Thyroid gland (tissue), 4 donors: ENCODE data around the gene MPP4. TPM values are rescaled to one million over a fixed set of nuclear protein-coding genes. Genes with fewer than 3 reads are reported as not detected.

Experiments used
- DNase-seq, 2 donors: peaks; one replicate each; pipeline ENCODE4 v3.0.0-alpha.2; 2019
- H3K27ac ChIP-seq, 3 donors: fragments of 200-600 bp; sonication (generic); 1 replicate in 2 of 3; 2 replicates in 1 of 3; pipeline ENCODE4 v1.5.1; 2016 to 2019; ENCODE audit warnings: mild to moderate bottlenecking in 1 of 3, moderate library complexity in 1 of 3
- H3K27me3 ChIP-seq: fragments of 200-600 bp; sonication (generic); one replicate; pipeline ENCODE4 v1.5.1; 2019
- H3K36me3 ChIP-seq, 2 donors: fragments of 200-600 bp; sonication (generic); one replicate each; pipeline ENCODE4 v1.5.1; 2016 to 2019
- H3K4me1 ChIP-seq, 2 donors: fragments of 200-600 bp; sonication (generic); one replicate each; pipeline ENCODE4 v1.5.1; 2017 to 2019
- H3K4me3 ChIP-seq, 3 donors: fragments of 200-600 bp; sonication (generic); replicated peaks in 1 of 3; 1 replicate in 2 of 3; 2 replicates in 1 of 3; pipeline ENCODE4 v1.5.1; 2016; ENCODE audit warnings: mild to moderate bottlenecking in 1 of 3
- H3K9me3 ChIP-seq: fragments of 200-600 bp; sonication (generic); one replicate; pipeline ENCODE4 v1.5.1; 2017
- CTCF ChIP-seq, 6 experiments: fragments of 200-600 bp in 3 of 6; fragments of 450-650 bp in 3 of 6; sonication (generic) in 3 of 6; IDR thresholded peaks; one replicate each; pipeline ENCODE4 v1.5.1; 2016 to 2019; ENCODE audit warnings: antibody characterized with exemption in 6 of 6, mild to moderate bottlenecking in 2 of 6, inconsistent platforms in 1 of 6, moderate library complexity in 1 of 6
- POLR2A ChIP-seq, 2 donors: fragments of 450-650 bp; IDR thresholded peaks; one replicate each; pipeline ENCODE4 v1.6.1; 2017; ENCODE audit warnings: antibody characterized with exemption in 2 of 2, mild to moderate bottlenecking in 2 of 2, moderate library complexity in 1 of 2
- WGBS, 2 donors: methylation state at CpG; one replicate each; pipeline ENCODE4 v1.1.5; 2017; 5-methylcytosine and 5-hydroxymethylcytosine counted together
- intact Hi-C: fragments of 100-400 bp; cut with DNase I; formaldehyde crosslinking; loops from one replicate; pipeline ENCODE4 v1.15.1; 2023
- total RNA-seq, 4 donors: library from RNA; depleted of rRNA; stranded (reverse); fragments of >200 nt; gene quantifications; one replicate each; pipeline ENCODE4 v1.2.3, GENCODE V29; 2016

Gene MPP4
- total RNA-seq, 4 donors from 2014 or later, result not detected

GRCh38 chr2:201730651-201731285 is 32.3 kb upstream of the MPP4 start:
- no peaks in the 10 kb centered on the region for H3K27me3 ChIP-seq
- intact Hi-C loops, result no loop called here
- H3K9me3 ChIP-seq, result no peaks in the 10 kb centered on the region
- no peaks in the 10 kb centered on the region for H3K4me1 ChIP-seq
- DNase-seq, result no peak
- H3K4me3 ChIP-seq, result no peak overlapping the region
- H3K27ac ChIP-seq, result no peak overlapping the region
- TF ChIP-seq POLR2A (IDR thresholded peaks at IDR 0.05) (no peak), CTCF (IDR thresholded peaks at IDR 0.05) (no peak)
- peaks cover 12 to 55% of the 10 kb centered on the region in 2 donors for H3K36me3 ChIP-seq
- WGBS, 2 donors, result 88 to 93% methylated on average over 5 of the region's 5 CpGs

- Histone ChIP-seq H3K4me1 (no peaks in the 10 kb centered on the region), H3K36me3 (peaks cover 21 to 26% of the 10 kb centered on the region in 2 donors), H3K9me3 (no peaks in the 10 kb centered on the region), H3K27me3 (no peaks in the 10 kb centered on the region), H3K4me3 (no peak overlapping the region), H3K27ac (no peak overlapping the region)
- intact Hi-C loops, result no loop called here
- 94 to 98% methylated on average over 6 of the region's 6 CpGs for WGBS, 2 donors
- TF ChIP-seq CTCF (IDR thresholded peaks at IDR 0.05) (no peak), POLR2A (IDR thresholded peaks at IDR 0.05) (no peak)
- no peak for DNase-seq
Measured at GRCh38 chr2:201715459-201715858, 17.0 kb upstream of the MPP4 start.

- H3K27ac ChIP-seq, result no peak overlapping the region
- H3K4me1 ChIP-seq, result no peaks in the 10 kb centered on the region
- H3K36me3 ChIP-seq, result peaks cover 20 to 30% of the 10 kb centered on the region in 2 donors
- 96 to 97% methylated on average over 1 of the region's 1 CpG for WGBS, 2 donors
- no peaks in the 10 kb centered on the region for H3K27me3 ChIP-seq
- no peaks in the 10 kb centered on the region for H3K9me3 ChIP-seq
- TF ChIP-seq CTCF (IDR thresholded peaks at IDR 0.05) (no peak), POLR2A (IDR thresholded peaks at IDR 0.05) (no peak)
- H3K4me3 ChIP-seq, result no peak overlapping the region
- intact Hi-C loops, result no loop called here
- DNase-seq, result no peak
Measured at GRCh38 chr2:201712726-201713125, 14.3 kb upstream of the MPP4 start.

DNA sequence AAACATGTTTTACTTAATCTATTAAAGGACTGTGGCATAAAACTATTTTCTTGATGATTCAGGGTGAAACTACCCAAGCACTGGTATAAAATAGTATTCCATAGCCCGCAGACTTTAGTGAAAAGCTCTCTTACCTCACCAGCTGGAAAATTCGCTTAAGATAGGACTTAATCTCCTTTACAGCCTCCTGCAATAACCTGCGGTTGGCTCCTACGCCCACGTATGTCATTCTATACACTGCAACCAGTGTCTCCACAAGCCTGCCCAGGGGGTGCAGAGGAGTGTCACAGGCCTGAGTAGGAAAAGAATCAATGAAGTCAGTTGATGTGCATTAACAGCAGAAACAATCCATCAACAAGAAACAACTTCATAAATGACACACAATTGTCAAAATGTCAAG is 11.3 kb upstream of the MPP4 start:
- no peak for TF ChIP-seq CTCF (IDR thresholded peaks at IDR 0.05)
- TF ChIP-seq POLR2A (IDR thresholded peaks at IDR 0.05), result no peak
- no peaks in the 10 kb centered on the region for H3K9me3 ChIP-seq
- no peak for DNase-seq
- H3K4me3 ChIP-seq, result no peak overlapping the region
- 93 to 94% methylated on average over 5 of the region's 5 CpGs for WGBS, 2 donors
- H3K36me3 ChIP-seq, result peaks cover 20 to 40% of the 10 kb centered on the region in 2 donors
- H3K27me3 ChIP-seq, result no peaks in the 10 kb centered on the region
- no peak overlapping the region for H3K27ac ChIP-seq
- H3K4me1 ChIP-seq, result no peaks in the 10 kb centered on the region
- intact Hi-C loops, result no loop called here

GRCh38 chr2:201709049-201709448 is 10.6 kb upstream of the MPP4 start:
- TF ChIP-seq POLR2A (IDR thresholded peaks at IDR 0.05), result no peak
- no peak for TF ChIP-seq CTCF (IDR thresholded peaks at IDR 0.05)
- WGBS, 2 donors, result 73 to 77% methylated on average over 2 of the region's 2 CpGs
- Histone ChIP-seq H3K36me3 (peaks cover 18 to 40% of the 10 kb centered on the region in 2 donors), H3K27ac (no peak overlapping the region), H3K27me3 (no peaks in the 10 kb centered on the region), H3K4me3 (no peak overlapping the region), H3K4me1 (no peaks in the 10 kb centered on the region), H3K9me3 (no peaks in the 10 kb centered on the region)
- intact Hi-C loops, result no loop called here
- no peak for DNase-seq
